IPS DF 6.9 (cell line): ENCODE data around the gene SCNN1A.

ENCODE experiments used
- DNase-seq: peaks from one replicate; pipeline ENCODE4 v3.0.0-alpha.2; 2013; ENCODE audit warnings: low read depth, low spot score
- H3K27ac ChIP-seq: one replicate; pipeline ENCODE4 v1.5.1; 2013; ENCODE audit warnings: low read length, control low read depth
- H3K27me3 ChIP-seq: 2 replicates; pipeline ENCODE4 v1.6.1; 2013; ENCODE audit warnings: mild to moderate bottlenecking, low read length; ENCODE audit not compliant: control insufficient read depth, insufficient read depth
- H3K36me3 ChIP-seq: 2 replicates; pipeline ENCODE4 v1.6.1; 2013; ENCODE audit warnings: low read length; ENCODE audit not compliant: control insufficient read depth, insufficient read depth
- H3K4me1 ChIP-seq: 2 replicates; pipeline ENCODE4 v1.6.1; 2013; ENCODE audit warnings: low read length; ENCODE audit not compliant: control insufficient read depth, insufficient read depth
- H3K4me3 ChIP-seq: 2 replicates; pipeline ENCODE4 v1.5.1; 2013; ENCODE audit warnings: mild to moderate bottlenecking, low read length
- H3K9me3 ChIP-seq: 2 replicates; pipeline ENCODE4 v1.6.1; 2013; ENCODE audit warnings: low read length, inconsistent platforms; ENCODE audit not compliant: control insufficient read depth, insufficient read depth
- WGBS: extraction: QIAGEN DNeasy Blood & Tissue Kit; methylation state at CpG from one replicate; pipeline ENCODE4 v1.1.7; 2013; ENCODE audit warnings: mixed read lengths, missing lambda C conversion rate; ENCODE audit not compliant: insufficient read length, insufficient coverage; 5-methylcytosine and 5-hydroxymethylcytosine counted together

The SCNN1A gene

GRCh38 chr12:6399884-6400644 lies 24.7 kb upstream of the SCNN1A start:
- H3K27ac ChIP-seq: no peak overlapping the region
- no peaks in the 10 kb centered on the region for H3K9me3 ChIP-seq
- H3K27me3 ChIP-seq: no peaks in the 10 kb centered on the region
- H3K4me3 ChIP-seq: no peak overlapping the region
- H3K4me1 ChIP-seq: peaks cover 2% of the 10 kb centered on the region; the same call in 1 of the 2 replicates
- H3K36me3 ChIP-seq: no peaks in the 10 kb centered on the region
- WGBS: no CpG with 5 or more reads among the region's 7 CpGs
- no peak for DNase-seq

DNA sequence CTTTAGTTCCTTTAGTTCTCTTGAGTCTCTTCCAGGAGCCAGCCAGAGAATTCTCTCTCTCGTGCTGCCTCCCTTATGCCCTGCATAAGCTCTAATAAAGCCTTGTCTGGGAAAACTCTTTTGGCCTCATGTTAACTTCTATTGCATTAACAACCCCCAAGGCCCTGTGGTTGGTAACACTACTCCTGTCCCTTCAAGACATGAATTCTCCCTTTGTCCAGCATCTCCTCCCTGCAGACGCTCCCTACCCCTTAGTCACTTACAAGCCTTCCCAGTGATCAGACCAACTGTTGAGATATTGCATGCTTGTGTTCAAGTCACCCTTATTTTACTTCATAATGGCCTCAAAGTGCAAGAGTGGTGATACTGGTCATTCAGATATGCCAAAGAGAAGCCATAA lies 20.7 kb upstream of the SCNN1A start:
- H3K4me3 ChIP-seq: no peak overlapping the region
- H3K9me3 ChIP-seq: no peaks in the 10 kb centered on the region
- peaks cover 2% of the 10 kb centered on the region; the same call in 1 of the 2 replicates for H3K4me1 ChIP-seq
- DNase-seq: no peak
- no peaks in the 10 kb centered on the region for H3K36me3 ChIP-seq
- H3K27me3 ChIP-seq: no peaks in the 10 kb centered on the region
- H3K27ac ChIP-seq: no peak overlapping the region
- WGBS: no CpG with 5 or more reads among the region's 2 CpGs

DNA sequence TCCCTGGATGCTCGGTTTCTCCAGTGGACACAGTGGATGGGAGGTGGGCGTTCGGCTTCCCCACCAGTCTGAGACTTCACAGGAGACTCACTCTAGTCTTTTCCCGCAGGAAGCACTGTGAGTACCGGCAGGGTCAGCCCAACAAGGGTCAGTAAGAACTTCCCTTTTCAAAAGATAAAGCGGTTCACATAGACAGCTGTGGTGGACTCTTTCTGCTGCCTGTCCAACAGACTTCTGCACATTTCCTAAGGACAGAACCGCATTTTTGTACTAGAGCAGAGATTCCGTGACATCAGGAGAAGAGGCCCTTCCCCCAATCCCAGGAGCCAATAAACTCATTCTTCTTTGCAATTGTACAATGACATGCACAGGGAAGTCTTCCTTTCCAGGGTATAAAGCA lies 19.0 kb upstream of the SCNN1A start:
- peaks cover 2% of the 10 kb centered on the region; the same call in 1 of the 2 replicates for H3K4me1 ChIP-seq
- no peak overlapping the region for H3K27ac ChIP-seq
- no peaks in the 10 kb centered on the region for H3K9me3 ChIP-seq
- no CpG with 5 or more reads among the region's 8 CpGs for whole genome bisulfite sequencing
- H3K36me3 ChIP-seq: no peaks in the 10 kb centered on the region
- H3K4me3 ChIP-seq: no peak overlapping the region
- H3K27me3 ChIP-seq: no peaks in the 10 kb centered on the region
- DNase-seq: no peak

DNA sequence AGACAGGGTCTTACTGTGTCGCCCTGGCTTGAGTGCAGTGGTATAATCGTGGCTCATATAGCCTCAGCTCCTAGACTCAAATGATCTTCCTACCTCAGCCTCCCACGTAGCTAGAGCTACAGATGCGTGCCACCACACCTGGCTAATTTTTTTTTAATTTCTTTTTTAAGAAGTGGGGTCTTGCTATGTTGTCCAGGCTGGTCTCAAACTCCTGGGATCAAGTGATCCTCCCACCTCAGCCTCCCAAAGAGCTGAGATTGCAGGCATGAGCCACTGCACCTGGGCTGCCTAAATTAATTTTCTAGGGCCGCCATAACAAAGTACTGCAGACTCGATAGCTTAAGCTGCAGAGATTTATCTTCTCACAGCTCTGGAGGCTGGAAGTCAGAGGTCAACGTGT lies 17.7 kb upstream of the SCNN1A start:
- H3K27me3 ChIP-seq: no peaks in the 10 kb centered on the region
- H3K9me3 ChIP-seq: no peaks in the 10 kb centered on the region
- no peak overlapping the region for H3K4me3 ChIP-seq
- no peak for DNase-seq
- peaks cover 2% of the 10 kb centered on the region; the same call in 1 of the 2 replicates for H3K4me1 ChIP-seq
- no peak overlapping the region for H3K27ac ChIP-seq
- no CpG with 5 or more reads among the region's 7 CpGs for WGBS
- H3K36me3 ChIP-seq: no peaks in the 10 kb centered on the region

DNA sequence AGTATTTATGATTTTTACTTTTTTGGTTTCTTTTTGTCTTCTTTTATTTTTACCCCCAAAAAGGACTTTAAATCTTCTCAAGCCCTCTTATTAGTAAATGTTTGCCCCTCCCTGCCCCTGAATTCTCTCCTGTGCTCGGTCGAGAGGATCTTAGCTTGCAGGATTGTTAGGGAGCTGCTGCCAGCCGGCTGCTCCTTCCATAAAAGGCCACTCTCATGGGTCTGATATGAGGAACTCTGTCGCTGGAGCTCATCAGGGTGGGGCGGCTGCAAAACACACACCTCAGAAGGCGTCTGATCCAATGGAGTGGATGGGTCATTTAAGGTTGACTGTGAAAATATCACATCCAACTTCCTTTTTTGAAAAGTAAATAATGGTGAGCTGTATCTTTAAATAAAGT lies 17.1 kb upstream of the SCNN1A start:
- Histone ChIP-seq H3K27ac (no peak overlapping the region), H3K36me3 (no peaks in the 10 kb centered on the region), H3K9me3 (no peaks in the 10 kb centered on the region), H3K27me3 (no peaks in the 10 kb centered on the region), H3K4me3 (no peak overlapping the region), H3K4me1 (peaks cover 5% of the 10 kb centered on the region; the same call in 1 of the 2 replicates)
- DNase-seq: no peak
- no CpG with 5 or more reads among the region's 6 CpGs for WGBS

GRCh38 chr12:6391013-6391412 lies 15.7 kb upstream of the SCNN1A start:
- H3K36me3 ChIP-seq: no peaks in the 10 kb centered on the region
- no peak overlapping the region for H3K4me3 ChIP-seq
- H3K27me3 ChIP-seq: no peaks in the 10 kb centered on the region
- H3K27ac ChIP-seq: no peak overlapping the region
- H3K4me1 ChIP-seq: peaks cover 3% of the 10 kb centered on the region; the same call in 1 of the 2 replicates
- H3K9me3 ChIP-seq: no peaks in the 10 kb centered on the region
- no CpG with 5 or more reads among the region's 17 CpGs for WGBS
- DNase-seq: no peak

- Histone ChIP-seq H3K27me3 (no peaks in the 10 kb centered on the region), H3K36me3 (no peaks in the 10 kb centered on the region), H3K9me3 (no peaks in the 10 kb centered on the region), H3K4me1 (peaks cover 3% of the 10 kb centered on the region; the same call in 1 of the 2 replicates), H3K4me3 (no peak overlapping the region), H3K27ac (no peak overlapping the region)
- WGBS: no CpG with 5 or more reads among the region's 15 CpGs
- DNase-seq: no peak
These were observed 14.9 kb upstream of the SCNN1A start for GRCh38 chr12:6390084-6390799.

- peaks cover 12% of the 10 kb centered on the region for H3K4me1 ChIP-seq
- no peaks in the 10 kb centered on the region for H3K9me3 ChIP-seq
- no peaks in the 10 kb centered on the region for H3K36me3 ChIP-seq
- H3K27me3 ChIP-seq: peaks cover 8% of the 10 kb centered on the region; the same call in 1 of the 2 replicates
- no peak for DNase-seq
- no CpG with 5 or more reads among the region's 7 CpGs for WGBS
- no peak overlapping the region for H3K27ac ChIP-seq
- H3K4me3 ChIP-seq: no peak overlapping the region
These were observed 12.2 kb upstream of the SCNN1A start for GRCh38 chr12:6387541-6387940.

DNA sequence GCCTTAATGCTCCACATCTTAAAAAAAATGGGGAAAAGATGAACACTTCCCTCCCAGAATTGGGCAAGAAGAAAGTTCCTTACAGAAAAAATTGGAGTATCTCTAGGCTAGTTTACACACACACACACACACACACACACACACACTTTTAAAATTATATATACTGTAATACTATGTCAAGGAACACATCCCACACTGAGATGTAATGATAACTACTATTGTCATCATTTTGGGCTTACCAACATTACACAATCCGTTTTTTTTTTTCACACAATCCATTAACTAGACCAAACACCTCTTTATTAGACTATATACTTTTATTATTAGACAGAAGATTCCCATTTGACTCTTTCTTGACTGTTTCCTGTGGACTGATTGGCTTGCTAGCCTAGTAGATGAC lies 11.1 kb upstream of the SCNN1A start:
- peaks cover 8% of the 10 kb centered on the region; the same call in 1 of the 2 replicates for H3K27me3 ChIP-seq
- no peaks in the 10 kb centered on the region for H3K36me3 ChIP-seq
- H3K4me1 ChIP-seq: peaks cover 13% of the 10 kb centered on the region
- no peak for DNase-seq
- no peak overlapping the region for H3K4me3 ChIP-seq
- no peaks in the 10 kb centered on the region for H3K9me3 ChIP-seq
- no peak overlapping the region for H3K27ac ChIP-seq
- 100% methylated on average over 1 of the region's 1 CpG for WGBS

DNA sequence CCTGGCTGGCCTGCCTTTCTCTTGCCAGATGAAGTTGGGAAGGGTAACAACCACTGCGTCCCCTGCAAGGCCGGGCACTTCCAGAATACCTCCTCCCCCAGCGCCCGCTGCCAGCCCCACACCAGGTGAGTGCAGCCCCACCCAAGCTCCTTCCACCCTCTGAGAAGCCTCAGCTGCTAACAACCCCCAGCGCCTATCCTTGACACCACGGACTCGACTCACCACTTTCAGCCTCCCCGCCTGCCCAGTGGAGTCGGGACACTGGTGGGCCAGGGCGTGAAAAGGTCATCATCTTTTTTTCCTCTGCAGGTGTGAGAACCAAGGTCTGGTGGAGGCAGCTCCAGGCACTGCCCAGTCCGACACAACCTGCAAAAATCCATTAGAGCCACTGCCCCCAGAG lies 10.7 kb upstream of the SCNN1A start:
- H3K36me3 ChIP-seq: no peaks in the 10 kb centered on the region
- H3K27ac ChIP-seq: no peak overlapping the region
- no peaks in the 10 kb centered on the region for H3K9me3 ChIP-seq
- peaks cover 8% of the 10 kb centered on the region; the same call in 1 of the 2 replicates for H3K27me3 ChIP-seq
- no peak for DNase-seq
- peaks cover 13% of the 10 kb centered on the region for H3K4me1 ChIP-seq
- H3K4me3 ChIP-seq: no peak overlapping the region
- no CpG with 5 or more reads among the region's 11 CpGs for WGBS
